ENCODE results near the gene RAB36. TPM values are rescaled to one million over a fixed set of nuclear protein-coding genes. Genes with fewer than 3 reads are reported as not detected.

Gene RAB36
- polyA plus RNA-seq, 10 donors, result 0.85 to 3.4 (median 1.6) TPM

DNA sequence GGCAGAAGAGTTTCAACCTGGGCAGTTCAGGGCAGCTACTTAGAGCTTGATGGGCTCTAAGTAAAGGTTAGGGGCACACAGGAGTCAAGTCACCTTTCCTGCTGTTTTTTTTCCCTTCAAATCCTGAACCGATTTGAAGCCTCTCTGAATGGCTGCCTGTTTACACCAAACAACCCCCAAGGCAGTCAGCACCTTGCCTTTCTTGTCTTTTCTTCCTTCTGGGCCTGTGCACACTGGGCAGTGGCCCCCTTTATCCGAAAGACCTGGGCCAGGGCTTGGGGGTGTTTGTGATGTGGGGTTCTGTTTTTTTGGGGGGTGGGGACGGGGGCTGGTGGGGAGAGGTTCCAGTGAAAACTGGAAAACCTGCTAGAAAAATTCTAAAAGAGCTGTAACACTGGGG, 7.8 kb upstream of the RAB36 start:
- DNase-seq, result no peak

DNA sequence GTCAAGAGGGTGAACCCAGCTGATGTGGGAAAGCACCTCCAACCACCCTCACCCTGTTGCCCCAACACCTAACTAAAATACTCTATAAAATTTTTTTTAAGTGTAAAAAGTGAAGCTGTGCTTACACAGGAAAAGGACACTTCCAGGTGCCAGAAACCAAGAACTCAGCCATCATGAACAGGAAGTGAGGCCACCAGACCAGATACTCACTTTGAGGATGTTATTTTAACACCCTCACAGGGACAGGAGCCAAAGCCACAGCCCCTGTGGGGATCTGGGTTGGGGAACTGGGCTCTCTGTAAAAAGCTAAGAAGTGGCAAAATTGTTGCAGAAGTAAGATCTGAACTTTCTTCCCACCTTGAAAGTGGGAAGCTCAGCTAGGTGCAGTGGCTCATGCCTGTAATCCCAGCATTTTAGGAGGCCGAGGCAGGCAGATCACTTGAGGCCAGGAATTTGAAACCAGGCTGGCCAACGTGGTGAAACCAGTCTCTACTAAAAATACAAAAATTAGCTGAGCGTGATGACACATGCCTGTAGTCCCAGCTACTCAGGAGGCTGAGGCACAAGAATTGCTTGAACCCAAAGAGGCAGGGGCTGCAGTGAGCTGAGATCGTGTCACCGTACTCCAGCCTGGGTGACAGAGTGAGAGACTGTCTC, 7.2 kb upstream of the RAB36 start:
- DNase-seq, result no peak

DNA sequence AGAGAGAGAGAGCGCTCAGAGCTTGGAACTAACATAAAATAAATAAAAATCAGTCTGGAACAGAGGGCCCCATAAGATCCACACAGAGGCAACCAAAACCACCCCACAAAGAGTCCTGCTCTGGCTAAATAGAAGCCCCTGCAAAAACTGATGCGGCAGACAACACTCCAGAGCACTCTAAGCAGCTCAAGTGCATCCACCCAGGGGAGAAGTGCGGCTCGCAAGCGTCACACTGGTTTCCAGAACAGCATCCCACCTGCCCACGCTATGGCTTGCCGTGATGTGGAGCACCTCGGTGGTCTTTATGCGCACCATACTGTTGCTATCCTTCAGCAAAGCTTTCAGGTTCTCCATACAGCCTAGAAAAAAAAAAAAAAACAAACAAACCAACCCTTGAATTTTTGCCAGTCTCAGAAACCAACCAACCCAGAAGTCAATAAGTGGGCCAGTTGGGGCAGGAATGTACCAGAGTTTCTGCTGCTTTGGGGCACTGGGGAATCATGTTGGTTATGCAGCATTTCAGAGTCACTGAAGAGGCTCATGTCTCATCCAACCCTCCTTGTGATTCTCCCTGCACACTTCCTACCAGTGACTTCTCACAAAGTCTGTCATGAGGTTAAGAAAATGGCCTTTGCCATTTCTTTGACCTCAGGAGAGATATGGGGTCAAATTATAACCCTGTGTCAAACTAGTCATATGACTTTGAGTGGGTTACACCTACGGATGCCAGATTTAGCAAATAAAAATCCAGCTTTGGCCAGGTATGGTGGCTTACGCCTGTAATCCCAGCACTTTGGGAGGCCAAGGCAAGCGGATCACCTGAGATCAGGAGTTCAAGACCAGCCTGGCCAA, 6.5 kb upstream of the RAB36 start:
- DNase-seq, result no peak

- DNase-seq, result no peak
Observed at GRCh38 chr22:23140385-23140784, 4.9 kb upstream of the RAB36 start.

GRCh38 chr22:23142546-23143105, 2.7 kb upstream of the RAB36 start:
- DNase-seq, result no peak

DNA sequence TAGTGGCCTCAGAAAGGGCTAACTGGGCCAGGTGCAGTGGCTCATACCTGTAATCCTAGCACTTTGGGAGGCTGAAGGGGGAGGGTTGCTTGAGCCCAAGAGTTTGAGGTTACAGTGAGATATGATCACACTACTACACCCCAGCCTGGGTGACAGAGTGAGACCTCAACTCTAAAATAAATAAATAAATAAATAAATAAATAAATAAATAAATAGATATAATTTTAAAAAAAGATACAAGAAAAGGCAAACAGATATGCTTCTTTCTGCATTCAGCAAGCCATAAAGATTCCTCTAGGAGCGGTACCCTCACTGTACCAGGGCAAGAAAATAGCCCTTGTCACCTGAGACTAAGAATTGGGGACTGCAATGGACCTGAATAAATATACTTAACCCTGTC, 2.2 kb upstream of the RAB36 start:
- no peak for DNase-seq

DNA sequence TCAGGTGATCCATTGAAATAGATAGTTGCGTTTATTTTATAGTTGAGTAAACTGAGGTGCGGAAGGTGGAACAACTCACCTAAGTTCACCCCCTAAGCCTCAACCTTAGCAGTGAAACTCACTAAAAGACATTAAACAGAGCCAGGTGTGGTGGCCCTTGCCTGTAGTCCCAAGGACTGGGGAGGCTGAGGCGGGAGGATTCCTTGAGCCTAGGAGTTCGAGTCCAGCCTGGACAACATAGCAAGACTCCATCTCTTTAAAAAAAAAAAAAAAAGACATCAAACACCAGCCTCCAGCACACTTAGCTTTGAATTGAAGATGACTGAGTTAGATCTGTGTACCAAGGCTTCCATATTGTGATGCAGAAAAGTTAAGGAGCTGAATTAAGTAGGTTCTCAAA, 845 bp upstream of the RAB36 start:
- DNase-seq, result no peak

- DNase-seq, result peak in 1 of 3 donors; percentile 32
Observed at GRCh38 chr22:23145878-23146470, 697 bp downstream of the RAB36 start.

GRCh38 chr22:23146478-23147205, 1.4 kb downstream of the RAB36 start:
- no peak for DNase-seq

DNA sequence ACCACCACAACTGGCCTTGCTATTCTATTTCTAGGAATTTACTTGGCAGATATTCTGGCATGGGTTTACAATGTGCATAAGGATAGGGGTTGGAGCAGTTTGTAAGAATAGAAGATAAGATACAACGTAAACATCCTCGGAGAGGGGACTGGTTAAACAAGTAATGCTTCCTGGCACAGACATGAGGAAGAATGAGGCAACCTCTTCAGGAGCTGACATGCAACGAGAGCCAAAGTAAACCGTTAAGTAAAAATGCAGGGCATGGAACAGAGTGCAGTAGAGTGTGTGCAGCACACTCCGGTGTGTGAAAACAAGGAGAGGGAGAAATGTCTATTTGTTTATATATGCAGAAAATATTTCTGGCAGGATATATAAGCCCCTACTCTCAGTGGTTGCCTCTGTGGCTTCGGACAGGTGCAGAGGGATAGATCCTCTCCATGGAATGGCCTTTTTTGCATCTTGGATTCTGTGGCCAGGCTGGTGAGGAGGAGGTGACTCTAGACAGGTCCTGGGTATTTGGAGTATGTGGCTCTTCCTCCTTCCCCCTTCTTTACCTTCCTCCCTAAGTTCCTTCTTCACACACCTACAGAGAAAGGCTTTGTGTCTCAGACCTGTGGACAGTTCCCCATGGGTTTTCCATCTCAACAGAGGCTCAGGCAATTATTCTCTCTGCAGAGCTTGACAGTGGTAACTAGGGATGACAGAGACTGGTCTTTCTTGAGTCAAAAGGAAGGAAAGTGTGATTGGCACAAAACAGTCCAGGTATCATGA, 2.5 kb downstream of the RAB36 start:
- DNase-seq, result no peak

DNA sequence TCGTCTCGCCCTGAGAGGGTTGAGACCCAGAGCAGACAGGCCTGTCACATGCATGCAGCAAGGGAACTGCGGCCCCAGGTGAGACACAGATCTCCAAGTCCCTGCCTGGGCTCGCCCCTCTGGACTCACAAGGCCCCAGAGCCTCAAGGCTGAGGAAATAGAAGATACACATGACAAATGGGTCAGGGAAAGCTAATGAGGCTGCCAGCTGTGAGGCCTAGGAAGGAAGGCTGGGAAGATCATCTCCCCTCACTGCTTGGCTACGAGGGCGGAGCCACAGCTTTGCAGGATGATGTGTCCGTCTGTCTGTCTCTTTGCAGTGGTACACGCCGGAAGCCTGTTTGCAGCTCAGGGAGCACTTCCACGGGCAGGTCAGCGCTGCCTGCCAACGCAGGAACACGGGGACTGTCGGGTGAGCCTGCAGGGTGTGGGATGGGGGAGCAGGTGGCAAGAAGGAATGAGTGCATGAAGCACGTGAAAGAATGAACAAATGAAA, 4.5 kb downstream of the RAB36 start:
- DNase-seq, result peak in 1 of 3 donors; percentile 34

DNA sequence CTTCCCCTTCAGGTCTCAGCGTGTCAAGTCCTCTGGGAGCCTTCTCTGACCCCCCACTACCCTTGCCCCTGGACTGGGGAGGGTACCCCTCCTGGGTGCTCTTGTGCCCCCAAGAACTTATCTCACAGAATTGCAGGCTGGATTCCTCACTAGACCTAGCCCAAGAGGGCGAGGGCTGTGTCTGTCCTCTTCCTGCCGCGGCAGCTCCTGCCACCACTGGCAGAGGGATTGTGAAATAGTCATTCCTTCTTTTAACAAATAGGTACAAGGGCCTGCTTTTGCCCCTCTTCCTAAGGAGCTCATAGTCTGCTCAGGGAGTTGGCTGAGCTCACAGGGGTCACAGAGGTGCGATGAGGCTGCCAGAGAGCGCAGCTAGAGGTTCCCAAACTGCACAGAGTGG, 5.5 kb downstream of the RAB36 start:
- DNase-seq, result no peak

DNA sequence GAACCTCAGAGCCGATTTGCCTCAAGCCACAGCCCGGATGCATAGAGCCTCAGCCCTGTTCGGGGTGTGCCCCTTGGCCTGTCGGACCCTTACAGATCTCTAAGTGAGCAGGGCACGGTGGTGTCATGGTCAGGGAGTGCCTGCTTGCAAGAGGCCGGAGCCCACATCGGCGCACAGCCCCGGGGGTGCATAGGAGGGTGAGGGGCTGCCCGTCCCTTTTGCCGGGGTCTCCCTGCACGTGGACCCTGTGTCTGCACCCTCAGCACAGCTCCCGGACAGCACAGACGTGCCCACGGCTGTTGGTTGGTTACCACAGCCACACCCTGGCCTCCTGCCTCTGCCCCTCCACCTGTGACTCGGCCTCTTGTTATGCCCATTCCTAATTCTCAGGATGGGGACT, 6.5 kb downstream of the RAB36 start:
- no peak for DNase-seq

DNA sequence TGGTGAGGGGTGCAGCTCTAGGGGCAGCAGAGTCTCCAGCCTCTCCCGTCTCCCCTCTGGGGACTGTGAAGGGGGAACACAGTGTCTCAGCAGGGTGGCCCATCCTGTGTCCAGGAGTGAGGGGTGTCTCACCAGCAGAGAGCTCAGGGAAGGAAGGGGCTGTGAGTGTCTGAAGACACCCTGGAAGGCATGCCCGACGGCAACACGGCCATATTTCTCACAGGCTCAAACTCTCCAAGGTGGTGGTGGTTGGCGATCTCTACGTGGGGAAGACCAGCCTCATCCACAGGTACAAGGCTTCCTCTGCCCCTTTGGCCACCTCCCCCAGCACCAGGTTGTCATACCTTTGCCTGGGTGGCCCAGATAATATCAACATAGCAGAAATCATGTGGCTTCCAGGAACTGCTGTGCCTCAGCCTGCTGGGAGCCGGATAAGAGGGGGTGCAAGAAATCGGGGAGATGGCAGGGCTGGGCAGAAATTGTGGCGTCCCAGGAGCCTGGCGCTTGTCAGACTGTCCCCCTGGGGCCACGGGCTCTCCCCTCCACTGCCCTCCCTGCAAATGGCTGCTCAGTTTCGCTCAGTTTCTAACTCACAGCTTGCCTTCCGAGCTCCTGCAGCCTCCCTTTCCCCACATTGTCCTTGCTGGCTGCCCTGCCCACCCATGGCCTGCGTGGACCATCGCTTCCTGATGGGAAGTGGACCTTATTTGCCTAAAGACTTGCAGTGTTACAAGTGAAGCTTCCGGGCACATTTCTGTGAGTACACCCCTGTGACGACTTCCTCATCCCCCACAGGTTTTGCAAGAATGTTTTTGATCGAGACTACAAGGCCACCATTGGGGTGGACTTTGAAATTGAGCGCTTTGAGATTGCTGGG, 7.2 kb downstream of the RAB36 start:
- no peak for DNase-seq

DNA sequence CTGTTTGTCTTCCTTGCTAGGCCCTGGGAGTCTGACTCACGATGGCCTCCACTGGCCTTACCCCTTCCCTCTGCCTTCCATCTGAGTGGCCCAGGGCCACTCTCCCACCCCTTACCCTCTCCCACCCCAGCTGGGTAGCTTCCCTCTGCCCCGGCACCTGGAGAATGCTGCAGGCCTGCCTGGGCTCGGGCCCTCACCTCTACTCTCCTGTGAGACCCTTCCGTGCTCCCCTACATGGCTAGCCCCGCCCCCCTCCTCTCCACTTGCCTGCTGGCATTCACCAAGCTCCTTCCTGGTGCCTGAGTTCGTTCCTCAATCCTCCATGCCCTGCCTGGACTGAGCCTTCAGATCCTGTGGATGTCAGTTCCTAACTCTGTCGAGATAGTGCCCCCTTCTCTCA, 8.7 kb downstream of the RAB36 start:
- no peak for DNase-seq

DNA sequence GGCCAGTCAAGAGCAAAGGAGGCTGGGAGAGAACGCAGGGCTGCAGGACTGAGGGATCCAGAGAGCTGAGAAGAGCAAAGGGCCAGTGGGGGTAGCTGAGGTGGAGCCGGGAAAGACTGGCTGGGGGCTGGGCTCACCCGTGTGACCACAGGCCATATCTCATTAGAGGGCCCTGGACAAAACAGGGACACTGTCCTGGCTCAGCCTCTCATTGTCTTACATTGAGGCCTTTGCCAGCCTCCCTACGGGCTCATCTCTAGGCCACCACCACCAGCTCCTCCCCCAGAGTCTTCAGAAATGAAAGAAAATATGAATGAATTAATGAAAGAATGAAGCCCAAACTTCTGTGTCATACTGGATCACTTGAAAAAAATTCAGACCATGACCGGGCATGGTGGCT, 9.2 kb downstream of the RAB36 start:
- no peak for DNase-seq

DNA sequence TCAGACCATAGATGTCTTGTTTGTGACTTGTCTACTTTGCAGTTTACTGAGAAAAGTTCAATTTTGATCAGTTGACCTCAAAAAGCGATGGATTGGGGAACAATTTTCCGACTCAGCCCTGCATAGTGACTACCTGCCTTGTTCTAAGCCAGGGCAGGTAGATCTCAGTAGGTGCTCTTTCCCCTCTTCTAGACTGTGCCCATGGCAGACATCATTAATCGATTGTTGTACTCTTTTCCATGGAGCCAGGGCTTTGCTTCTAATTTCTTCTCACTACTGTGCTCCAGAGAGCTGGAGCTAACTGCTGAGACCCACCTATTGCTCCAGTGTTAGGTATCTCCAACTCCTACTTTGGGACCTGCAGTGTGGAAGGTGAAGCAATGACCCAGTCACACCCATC, 9.9 kb downstream of the RAB36 start:
- DNase-seq, result no peak

DNA sequence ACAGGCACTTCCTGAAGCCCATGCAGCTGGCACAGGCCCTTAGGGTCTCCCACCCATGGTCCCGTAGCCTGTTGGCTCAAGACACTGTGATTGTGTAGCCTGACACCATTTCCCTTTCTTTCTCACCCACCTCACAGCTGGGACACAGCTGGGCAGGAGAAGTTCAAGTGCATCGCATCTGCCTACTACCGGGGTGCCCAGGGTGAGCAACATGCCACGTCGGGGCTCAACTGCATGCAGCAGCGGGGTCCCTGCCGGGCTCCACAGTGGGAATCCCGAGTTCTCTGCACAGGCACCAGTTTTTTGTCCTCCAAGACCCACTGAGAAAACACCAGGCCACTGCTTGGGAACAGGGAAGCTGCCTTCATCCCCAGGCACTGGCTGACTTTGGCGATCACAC, 10.6 kb downstream of the RAB36 start:
- no peak for DNase-seq

DNA sequence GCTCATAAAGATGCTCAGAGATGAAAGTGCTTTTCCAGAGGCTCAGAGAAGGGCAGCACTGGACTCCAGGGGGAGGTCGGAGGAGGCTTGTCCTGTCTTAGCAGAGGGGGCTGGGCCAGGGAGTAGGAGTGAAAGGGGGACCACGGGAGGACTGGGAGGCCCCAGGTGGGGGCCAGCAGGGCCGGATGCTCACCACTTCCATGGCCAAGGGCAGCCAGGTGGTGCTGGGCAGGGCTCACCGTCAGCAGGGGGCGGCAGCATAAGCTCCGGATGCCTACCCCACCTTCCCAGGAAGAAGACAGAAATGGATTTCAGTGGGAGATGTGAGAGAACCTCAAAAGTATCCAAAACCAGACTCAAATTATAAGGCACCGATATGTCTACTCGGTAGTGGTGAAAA, 11.0 kb downstream of the RAB36 start:
- no peak for DNase-seq
